NCI-H146 treated with DMSO at 0.1 percent for 48 hours (cell line): ENCODE measurements around the gene ZNF302.
A peak's percentile ranks its signal among the peaks of the same experiment; 100 is the strongest.
"Not testable (repeated sequence)": the region's sequence is repeated elsewhere in the genome, so short reads cannot be mapped to it uniquely, and the experiment has no call there.

Experiments
- DNase-seq: peaks from one replicate; lab custom pipeline; 2025; ENCODE audit not compliant: unreplicated experiment; lab: John Stamatoyannopoulos, UW

The ZNF302 gene

DNA sequence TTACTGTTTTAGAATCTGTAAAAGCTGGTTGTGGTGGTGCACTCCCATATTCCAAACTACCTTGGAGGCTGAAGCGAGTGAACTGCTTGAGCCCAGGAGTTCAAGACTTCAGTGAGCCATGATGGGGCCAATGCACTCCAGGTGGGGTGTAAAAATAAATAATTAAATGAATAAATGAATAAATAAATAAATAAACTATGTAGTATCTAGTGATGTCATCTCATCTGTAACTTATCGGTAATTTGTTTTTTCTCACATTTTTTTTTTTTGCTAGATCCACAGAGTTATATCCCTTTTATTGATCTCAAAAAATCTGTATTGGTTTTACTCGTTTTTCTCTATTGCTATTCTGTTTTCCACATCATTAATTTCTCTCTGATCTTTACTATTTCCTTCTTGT, 5.5 kb upstream of the ZNF302 start:
- DNase-seq: no peak

DNA sequence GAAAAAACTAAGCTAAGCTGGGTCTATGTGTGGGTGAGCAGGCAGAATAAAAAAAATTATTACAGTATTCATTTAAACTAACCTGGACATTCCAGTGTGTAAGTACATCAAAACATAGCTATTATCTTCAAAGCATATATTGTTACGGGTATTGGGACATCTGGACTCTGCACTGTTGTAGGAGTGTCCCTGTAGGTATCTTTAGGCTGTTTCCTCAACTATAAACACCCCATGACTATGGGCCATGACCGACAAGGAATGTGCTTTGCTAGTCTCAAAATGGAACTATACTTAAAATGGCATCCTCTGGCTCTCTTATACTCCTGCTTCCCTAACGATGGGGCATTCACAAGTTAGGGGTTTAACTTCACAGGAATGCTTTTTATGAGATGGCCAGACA, 3.9 kb upstream of the ZNF302 start:
- DNase-seq: no peak

DNA sequence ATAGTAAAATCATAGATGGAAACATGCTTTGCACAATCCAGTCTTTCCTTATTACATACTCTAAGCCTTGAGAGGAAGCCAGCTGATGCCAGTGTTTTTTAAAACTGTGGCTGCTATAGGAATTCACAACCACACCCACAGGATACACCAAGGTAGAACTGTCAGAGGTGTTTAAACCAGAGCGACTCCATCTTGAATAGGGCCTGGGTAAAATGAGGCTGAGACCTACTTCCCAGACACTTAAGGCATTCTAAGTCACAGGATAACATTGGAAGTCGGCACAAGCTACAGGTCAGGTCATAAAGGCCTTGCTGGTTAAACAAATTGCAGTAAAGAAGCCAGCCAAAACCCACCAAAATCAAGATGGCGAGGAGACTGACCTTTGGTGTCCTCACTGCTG, 2.2 kb upstream of the ZNF302 start:
- DNase-seq: no peak

DNA sequence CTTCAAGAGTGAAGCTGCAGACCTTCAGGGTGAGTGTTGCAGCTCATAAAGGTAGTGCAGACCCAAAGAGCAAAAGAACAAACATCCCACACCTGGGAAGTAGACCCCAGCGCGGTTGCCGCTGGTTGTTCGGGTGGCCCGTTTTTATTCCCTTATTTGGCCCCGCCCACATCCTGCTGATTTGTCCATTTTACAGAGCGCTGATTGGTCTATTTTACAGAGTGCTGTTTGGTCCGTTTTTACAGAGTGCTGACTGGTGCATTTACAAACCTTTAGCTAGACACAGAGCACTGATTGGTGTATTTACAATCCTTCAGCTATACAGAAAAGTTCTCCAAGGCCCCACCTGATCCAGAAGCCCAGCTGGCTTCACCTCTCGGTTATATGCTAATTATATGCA, 1.6 kb upstream of the ZNF302 start:
- no peak for DNase-seq

DNA sequence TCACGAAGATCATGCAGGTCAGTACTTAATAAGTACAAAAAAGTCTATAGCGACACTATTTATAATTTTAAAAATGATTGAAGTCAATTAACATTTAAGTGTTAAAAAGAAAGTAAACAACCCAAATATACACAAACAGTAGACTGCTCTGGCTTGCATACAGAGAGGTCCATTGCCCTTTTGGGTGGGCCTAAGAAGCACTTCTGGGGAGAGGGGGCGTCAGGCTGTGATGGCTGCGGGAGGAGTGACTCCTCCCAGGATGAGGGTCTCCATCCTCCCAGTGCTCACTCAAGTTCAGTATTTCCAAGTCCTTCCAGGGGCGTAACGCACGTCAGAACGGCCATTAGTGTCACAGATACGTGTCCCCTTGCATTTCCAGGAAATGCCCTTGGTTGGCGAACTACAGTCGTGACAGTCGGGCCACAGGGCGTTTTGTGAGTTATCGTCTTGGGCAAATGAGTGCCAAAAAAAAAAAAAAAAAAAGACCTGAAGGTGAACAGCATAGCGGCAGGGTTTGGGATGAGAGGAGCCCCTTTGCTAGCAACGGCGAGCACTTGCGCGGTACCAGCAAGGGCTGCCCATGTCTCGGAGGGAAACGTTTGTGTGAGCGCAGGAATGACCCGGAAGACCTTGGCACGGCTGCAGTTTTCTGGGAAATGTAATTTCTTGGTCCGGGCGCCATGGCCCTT, 637 bp upstream of the ZNF302 start, which contains the start of gene SCGB2B2:
Gene SCGB2B2 (minus strand): TSS at position 463 of the 689 bp plus-strand sequence. CDS start 82,596 bp downstream, outside the sequence.
- peak; percentile 94 for DNase-seq

DNA sequence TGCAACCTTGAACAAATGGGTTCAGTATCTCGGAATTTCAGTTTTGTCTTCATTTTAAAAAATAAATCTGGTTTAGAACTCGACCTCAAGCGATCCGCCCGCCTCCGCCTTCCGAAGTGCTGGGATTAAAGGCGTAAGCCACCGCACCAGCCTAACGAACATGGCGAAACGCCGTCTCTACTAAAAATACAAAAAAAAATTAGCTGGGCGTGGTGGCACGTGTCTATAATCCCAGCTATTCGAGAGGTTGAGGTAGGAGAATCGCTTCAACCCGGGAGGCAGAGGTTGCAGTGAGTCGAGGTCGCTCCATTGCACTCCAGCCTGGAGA, 571 bp downstream of the ZNF302 start:
- DNase-seq: no peak

DNA sequence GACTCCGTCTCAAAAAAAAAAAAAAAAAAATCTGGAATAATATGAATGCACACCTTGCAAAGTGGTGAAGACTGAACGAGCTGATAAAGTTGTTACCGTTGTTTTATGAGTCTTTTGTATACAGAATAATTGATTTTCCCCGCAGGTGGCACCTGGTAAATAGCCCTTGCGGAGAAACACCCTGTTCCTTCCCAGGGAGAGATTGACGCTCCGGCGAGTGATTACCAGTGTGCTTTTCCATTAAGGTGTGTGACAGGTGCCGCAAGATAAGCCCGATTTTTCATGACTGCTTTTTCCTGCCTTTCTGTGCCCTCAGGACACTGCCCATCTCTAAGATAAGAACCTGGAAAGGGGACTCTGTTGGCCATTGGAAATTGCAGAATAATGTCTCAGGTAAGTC, 943 bp downstream of the ZNF302 start:
- peak; percentile 69 for DNase-seq

DNA sequence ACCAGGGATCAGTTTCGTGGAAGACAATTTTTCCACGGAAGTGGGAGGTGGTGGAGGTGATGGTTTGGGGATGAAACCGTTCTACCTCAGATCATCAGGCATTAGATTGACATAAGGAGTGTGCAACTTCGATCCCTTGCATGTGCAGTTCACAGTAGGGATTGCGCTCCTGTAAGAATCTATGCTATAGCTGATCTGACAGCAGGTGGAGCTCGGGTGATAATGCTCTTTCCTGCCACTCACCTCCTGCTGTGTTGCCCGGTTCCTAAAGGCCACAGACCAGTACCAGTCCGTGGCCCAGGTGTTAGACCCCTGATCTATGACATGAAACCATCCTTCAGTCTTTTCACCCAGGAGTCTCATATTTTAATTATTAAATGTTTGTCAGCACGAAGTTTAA, 4.0 kb downstream of the ZNF302 start:
- DNase-seq: no peak

DNA sequence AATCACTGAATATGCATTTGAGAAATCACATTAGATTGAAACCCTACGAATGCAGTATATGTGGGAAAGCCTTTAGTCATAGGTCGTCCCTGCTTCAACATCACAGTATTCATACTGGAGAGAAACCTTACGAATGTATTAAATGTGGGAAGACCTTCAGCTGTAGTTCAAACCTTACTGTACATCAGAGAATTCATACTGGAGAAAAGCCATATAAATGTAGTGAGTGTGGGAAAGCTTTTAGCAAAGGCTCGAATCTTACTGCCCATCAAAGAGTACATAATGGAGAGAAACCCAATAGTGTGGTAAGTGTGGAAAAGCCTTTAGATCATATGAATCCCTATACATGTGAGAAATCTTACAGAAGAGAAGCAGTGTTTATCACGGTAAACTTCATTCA, 7.8 kb downstream of the ZNF302 start:
- not testable (repeated sequence) for DNase-seq

DNA sequence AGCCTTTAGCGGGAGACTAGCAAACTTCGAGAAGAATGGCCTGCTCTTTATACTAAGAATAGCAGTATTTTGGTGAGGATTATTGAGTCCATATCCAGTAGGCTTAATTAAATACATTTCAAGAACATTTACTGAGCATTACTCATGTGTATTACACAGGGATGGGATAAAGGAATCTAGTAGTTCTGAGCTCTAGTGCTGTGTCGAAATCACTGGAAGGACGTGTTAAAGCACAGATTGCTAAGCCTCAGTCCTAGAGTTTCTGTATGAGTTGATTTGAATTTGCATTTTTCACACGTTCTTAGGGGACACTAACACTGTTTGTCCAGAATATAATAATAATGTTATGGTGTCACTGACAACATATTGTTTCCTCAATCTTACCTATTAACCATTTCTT, 9.0 kb downstream of the ZNF302 start:
- DNase-seq: no peak

DNA sequence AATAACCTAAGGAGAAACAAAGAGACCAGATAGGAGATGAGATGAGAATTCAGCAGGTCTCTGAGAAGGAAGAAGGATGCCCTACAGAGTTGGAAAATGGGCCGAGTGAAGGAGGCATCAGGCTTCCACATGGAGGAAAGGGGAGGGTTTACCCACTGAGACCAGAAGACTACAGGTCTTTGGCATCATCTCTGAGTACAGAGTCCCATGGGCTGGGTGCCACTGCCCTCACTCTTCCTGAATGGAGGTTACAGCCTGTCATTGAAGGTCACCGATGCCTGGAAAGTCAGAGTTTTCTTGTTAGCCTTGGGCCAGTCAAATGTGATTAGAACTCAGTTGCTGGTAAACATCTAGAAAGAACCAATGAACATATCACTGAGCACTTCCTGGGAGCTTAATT, 9.9 kb downstream of the ZNF302 start:
- no peak for DNase-seq

DNA sequence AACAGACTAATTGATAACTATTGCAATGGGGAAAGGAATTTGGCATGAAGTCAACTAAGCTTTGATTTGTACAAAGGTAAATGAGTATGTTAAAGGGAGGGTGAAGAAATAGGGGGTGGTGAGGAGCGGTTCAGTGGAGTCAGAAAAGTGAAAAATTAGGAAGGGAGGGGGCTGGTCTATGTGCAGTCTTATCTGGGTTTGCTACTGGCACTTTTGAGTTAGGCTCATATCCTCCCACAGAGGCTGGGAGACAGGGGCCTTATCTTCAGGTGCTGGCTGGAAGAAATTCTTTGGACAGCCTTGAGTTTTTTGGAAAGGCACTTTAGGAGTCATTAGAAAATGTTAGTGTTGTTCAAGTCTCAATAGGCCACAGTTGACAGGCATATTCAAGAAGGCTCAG, 11.1 kb downstream of the ZNF302 start:
- no peak for DNase-seq

DNA sequence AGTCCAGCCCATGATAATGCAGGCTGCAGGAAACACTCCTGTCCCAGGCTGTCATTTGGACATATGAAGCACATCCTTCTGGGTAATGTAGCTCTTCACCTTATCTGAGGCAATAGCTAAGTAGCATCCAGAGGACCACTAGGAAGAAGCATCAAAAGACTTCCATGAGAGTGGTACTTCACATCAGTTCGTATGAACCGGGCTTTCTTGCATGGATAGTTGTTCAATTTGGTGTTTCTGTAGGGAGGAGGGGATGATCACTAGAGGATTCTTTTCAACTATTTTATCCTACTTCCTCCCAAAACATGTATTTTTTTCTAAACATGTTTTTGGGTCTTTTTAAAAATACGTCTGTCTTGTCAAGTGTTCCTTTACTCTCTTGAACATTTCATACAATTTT, 12.9 kb downstream of the ZNF302 start:
- no peak for DNase-seq

DNA sequence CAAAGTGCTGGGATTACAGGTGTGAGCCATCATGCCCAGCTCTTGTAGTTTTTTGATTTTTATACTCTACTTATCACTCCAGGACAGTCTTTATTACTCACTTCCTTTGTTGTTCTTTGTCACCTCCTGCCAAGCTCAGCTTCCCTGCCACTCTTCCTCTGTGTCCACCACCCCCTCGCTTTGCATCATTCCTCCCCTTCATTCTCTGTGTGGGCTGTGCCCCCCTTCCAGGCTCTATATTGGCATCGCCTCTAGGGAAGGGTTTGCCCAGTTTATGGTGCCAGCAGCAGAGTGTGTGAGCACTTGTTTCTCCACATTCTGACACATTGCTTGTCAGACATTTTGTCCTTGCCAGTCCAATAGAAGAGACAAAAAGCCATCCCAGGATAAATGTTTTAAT, 15.1 kb downstream of the ZNF302 start:
- no peak for DNase-seq

DNA sequence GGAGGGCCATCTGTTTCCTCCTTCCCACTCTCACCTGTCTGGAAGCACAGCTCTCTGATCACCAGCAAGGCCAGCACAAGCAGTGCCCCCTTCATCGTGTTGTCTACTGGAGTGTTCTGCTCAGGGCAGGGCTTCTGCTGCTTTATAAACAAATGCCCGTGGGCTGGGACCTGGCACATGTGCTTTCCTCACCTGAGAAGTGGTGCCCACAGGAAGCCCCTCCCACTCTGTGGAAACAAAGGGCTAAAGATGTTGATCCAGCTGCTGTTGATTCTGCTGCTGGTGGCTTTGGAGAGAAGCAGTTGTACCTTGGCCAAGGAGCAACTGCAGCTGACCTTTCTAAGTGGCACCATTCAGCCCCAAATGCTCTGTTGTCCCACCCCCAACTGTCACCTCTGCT, 30.2 kb downstream of the ZNF302 start:
- no peak for DNase-seq

DNA sequence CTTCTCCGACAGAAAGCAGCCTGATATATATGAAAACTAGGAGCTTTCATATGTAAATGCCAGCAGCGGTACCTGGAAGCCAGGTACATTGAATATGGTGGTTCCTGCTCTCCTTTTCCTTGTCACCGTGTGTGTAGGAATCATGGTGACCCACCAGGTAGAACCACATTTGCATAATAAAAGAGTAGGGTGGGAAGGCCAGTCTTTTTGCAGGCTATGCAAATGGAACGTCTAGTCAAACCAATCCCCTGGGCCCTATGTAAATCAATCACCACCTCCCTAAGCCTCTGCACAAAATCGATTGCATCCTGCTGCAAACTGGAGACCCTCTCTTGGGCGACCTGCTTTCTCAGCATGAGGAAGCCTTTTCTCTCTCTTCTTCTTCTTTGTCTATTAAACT, 34.4 kb downstream of the ZNF302 start:
- peak; percentile 3 for DNase-seq

DNA sequence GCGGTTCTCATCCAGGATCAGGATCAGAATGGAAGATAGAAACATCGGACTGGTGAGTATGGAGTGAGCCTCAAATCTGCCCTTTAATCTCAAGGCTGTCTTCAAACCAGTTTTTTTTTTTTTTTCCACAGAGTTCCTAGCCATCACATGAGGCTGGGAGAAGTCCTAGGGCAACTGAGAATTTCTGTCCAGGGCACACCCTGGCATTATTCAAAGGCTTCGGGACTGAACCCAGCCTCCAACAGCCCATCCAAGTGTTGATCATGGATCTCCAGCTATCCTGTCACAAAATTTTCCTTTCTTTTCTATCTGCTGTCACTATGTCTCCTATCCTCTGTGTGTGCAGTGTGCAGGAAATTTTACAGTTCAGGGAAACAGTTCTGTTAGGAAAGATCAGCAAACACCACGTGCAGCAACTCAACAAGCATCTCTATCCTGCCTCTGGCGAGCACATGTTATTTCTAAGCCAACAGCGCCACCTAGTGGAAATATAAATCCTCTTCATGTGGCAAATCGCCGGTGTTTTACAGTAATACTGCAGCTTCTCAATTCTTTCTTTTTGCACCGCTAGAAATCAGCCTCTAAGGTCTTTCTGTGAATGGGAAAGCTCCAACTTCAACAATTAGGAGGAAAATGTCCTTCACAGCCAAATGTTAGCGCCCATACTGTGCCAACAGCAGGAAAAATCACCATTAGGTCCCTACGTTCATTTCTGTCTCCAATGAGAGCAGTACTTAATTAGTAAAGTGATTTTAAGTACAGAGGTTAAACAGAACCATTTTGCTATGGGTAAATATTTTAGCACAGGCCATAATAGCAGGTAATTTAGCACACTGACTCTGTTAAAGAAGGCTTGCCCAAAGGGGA, 35.1 kb downstream of the ZNF302 start:
- peak; percentile 65 for DNase-seq

DNA sequence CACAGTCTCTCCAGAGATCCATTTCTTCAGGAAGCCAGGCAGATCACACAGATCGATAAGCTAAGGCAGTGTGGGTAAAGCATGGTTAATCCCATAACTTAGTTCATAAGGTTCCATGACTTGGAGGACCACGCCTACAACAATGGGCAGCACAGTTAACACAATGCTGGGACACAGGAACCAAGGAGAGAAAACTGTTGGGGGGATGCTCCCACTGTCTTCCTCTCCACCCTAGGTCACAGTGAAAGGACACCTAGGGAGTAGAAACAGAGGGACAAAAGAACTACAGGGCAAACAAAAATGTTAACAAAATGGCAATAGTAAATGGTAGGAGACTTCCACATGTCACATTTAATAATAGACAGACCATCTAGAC, 35.8 kb downstream of the ZNF302 start:
- no peak for DNase-seq

DNA sequence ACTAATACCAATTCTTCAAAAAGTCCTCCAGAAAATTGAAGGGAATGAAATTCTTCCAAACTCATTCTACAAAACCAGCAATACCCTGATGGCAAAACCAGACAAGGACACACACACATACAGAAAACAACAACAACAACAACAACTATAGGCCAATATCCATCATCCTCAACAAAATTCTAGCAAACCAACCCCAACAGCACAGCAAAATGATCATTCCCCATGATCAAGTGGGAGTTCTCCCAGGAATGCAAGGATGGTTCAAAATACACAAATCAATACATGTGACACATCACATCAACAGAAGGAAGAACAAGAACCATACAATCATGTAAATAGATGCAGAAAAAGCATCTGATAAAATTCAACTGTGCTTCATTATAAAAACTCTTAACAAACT, 37.9 kb downstream of the ZNF302 start:
- no peak for DNase-seq

DNA sequence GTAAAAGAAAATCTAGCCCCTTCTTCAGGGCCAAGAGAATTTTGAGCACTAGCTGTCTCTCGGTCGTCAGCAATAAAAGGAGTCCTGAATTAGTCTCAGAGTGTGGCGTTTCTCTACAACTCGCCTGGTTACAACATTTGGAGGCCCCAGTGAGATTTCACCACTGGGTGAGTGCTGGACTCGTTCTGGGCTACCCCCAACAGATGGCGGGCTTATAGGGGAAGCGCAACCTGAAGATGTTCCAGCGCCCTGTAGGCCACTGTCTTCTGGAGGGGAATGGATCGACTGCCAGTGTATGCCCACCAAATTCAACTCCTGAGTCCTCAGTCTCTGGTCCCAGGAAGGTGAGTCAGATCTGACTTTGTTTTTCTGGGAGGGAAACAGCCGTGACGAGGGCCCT, 44.9 kb downstream of the ZNF302 start:
- no peak for DNase-seq

DNA sequence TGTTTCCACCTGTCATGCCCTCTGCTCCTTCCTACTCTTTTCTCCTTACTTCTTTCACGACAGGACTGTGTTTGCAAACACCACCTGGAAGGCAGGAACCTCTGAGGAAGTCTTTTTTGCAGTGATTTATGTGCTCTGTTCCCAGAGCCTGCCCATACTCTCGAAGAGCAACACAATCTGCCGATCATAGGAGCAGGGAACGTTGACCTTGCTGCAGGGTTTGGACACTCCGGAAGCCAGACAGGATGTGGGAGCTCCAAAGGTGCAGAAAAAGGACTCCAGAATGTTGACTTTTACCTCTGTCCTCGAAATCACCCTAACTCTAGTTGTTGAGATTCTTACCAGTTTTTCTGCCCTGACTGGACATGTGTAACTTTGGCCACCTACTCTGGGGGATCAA, 47.9 kb downstream of the ZNF302 start:
- no peak for DNase-seq

DNA sequence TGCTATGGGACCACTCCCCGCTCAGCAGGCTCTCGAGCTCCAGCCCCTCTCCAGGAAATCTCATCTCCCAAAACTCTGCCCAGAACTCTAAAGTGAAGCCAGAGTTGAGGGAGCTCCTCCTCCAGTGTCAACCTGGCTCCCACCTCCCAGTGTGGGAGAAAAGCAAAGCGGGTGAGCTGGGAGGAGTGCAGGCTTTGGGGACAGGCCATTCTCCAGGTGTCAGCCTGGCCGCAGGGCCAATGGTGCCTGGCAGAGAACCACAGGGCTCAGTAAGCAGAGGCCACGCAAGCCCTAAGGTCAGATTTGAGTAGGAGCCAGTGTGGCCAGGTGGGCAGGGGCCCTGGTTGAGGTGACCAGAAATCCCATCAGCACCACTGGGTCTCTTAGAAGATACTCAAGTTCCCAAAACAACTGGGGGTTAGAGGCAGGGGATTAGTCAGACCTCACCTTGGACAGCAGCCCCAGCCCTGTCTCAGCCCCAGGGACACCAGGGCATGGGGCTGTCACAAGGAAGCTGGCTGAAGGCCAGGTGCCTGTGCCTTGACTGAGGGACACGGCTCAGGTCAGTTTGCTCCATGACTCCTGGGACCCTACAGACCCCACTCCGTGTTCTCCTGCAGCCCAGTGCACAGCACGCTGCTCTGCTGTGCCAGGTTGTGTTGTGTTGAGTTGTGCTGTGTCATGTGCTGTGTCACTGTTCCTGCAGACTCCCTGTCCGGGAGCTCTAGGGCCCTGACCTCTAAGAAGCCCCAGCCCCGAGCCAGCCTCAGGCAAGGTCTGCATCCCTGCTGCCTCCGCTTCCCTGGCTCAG, 53.7 kb downstream of the ZNF302 start:
- DNase-seq: no peak
